G401 (cell line): Measurements from ENCODE around the gene TKT. TPM values are rescaled to one million over a fixed set of nuclear protein-coding genes. Genes with fewer than 3 reads are reported as not detected.
"Not testable (repeated sequence)": the region's sequence is repeated elsewhere in the genome, so short reads cannot be mapped to it uniquely, and the experiment has no call there.

Experiments
- DNase-seq: peaks from one replicate; pipeline ENCODE4 v3.0.0-alpha.2; 2015; ENCODE audit warnings: low spot score
- in situ Hi-C: cut with HindIII; loops from 2 replicates; pipeline ENCODE4 v1.10.0; 2016; ENCODE audit warnings: low sequenced_read_pairs, mixed read lengths
- total RNA-seq: library from RNA; depleted of rRNA; stranded (reverse); fragments of >200 nt; shearing (Covaris generic); gene quantifications from 2 replicates; pipeline ENCODE4 v1.2.3, GENCODE V29; 2014; rRNA removed

Gene TKT, protein sequence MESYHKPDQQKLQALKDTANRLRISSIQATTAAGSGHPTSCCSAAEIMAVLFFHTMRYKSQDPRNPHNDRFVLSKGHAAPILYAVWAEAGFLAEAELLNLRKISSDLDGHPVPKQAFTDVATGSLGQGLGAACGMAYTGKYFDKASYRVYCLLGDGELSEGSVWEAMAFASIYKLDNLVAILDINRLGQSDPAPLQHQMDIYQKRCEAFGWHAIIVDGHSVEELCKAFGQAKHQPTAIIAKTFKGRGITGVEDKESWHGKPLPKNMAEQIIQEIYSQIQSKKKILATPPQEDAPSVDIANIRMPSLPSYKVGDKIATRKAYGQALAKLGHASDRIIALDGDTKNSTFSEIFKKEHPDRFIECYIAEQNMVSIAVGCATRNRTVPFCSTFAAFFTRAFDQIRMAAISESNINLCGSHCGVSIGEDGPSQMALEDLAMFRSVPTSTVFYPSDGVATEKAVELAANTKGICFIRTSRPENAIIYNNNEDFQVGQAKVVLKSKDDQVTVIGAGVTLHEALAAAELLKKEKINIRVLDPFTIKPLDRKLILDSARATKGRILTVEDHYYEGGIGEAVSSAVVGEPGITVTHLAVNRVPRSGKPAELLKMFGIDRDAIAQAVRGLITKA
- 976 and 1,104 TPM in 2 replicates for total RNA-seq

DNA sequence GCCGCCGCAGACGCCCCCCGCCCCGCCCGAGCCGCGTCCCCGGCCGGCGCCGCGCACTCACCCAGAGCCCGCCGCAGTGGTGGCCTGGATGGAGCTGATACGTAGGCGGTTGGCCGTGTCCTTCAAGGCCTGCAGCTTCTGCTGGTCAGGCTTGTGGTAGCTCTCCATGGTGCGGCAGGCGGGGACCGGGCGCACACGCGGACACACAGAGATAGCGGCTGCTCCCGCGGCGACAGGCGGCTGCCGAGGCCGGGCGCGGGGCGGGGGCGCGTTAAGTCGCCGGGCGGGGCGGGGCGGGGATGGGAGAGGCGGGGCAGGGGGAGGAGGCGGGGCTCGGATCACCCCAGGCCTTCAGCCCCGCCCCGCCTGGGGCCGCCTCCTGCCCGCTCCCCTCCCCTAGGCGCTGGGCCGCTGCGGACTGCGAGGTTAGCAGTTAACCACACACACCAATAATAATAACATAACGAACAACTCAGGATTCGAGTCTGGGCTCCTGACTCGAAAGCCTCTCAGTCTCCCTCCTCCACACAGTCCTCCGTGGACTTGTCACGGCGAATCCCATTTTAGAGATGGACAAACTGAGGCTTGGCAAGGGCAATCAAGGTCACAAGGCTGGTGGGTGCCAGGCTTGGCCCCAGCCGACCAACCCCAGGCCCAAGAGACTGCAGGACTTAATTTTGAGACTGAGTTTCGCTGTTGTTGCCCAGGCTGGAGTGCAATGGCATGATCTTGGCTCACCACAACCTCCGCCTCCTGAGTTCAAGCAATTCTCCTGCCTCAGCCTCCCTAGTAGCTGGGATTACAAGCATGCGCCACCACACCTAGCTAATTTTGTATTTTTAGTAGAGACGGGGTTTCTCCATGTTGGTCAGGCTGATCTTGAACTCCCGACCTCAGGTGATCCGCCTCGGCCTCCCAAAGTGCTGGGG, at the start of gene TKT:
Gene TKT (minus strand): TSS at position 248 of the 929 bp plus-strand sequence. CDS start 80 bp downstream, at position 168.
- in situ Hi-C loops, result no loop called here

GRCh38 chr3:53303957-53304356, 48.1 kb upstream of the TKT start:
- peak; percentile 37 for DNase-seq
- in situ Hi-C loops, result no loop called here

More for the DNA sequence above, at the start of gene TKT:
- peak; percentile 86 for DNase-seq

- DNase-seq, result peak; percentile 76
- in situ Hi-C loops, result no loop called here
These were observed 47.7 kb upstream of the TKT start for GRCh38 chr3:53303549-53303948.

DNA sequence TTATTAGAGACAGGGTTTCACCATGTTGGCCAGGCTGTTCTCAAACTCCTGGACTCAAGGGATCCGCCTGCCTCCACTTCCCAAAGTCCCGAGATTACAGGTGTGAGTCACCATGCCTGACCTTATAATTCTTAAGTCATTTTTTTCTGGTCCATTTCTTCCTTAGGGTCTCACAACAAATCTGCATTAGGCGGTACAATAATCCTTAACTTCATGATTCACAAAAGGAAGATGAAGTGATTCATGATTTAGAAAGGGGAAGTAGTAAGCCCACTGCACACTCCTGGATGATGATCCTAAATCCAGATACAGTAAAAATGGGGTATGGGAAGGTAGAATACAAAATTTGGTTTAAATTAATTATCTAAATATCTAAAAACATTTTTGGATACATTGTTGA, 45.0 kb upstream of the TKT start:
- in situ Hi-C loops, result no loop called here
- DNase-seq, result no peak

GRCh38 chr3:53299611-53300023, 43.8 kb upstream of the TKT start:
- in situ Hi-C loops, result not testable (repeated sequence)
- peak; percentile 70 for DNase-seq

GRCh38 chr3:53295410-53295809, 39.6 kb upstream of the TKT start:
- no peak for DNase-seq
- in situ Hi-C loops, result no loop called here

DNA sequence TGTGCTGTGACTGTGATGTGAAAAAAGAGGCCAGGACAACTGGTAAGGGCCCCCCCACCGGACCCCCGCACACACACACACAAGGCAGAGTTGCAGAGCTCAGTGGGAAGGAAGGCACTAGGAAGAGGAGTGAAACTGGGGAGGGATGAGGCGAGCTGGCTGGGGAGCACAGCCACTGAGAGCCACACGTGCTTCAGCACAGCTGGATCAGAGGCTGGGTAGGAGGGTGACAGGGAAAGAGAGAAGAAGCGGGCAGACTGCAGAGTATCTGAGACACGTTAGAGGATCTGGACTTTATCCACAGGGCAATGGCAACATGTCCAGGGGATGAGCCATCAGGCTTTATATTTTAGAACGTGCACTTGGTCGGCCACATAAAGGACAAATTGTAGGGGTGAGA, 38.0 kb upstream of the TKT start:
- in situ Hi-C loops, result no loop called here
- no peak for DNase-seq

DNA sequence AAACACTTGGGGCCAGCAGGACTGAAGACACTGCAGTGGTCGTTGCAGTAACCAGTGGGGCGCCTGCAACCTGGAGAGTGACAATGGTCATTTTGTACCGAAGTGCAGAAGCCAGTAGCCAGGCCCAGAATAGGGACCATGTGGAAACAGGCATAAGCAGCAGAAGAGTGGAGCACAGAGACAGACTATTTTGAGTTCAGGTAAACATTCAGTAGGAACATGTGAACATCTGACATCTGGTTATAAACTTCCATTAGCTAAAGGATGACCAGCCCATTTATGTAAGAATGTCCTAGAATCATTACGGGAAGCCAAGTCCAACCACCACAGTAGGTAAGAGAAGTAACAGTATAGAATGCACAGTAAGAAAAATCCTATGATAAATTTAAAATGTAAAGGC, 32.4 kb upstream of the TKT start:
- DNase-seq, result no peak
- in situ Hi-C loops, result no loop called here

DNA sequence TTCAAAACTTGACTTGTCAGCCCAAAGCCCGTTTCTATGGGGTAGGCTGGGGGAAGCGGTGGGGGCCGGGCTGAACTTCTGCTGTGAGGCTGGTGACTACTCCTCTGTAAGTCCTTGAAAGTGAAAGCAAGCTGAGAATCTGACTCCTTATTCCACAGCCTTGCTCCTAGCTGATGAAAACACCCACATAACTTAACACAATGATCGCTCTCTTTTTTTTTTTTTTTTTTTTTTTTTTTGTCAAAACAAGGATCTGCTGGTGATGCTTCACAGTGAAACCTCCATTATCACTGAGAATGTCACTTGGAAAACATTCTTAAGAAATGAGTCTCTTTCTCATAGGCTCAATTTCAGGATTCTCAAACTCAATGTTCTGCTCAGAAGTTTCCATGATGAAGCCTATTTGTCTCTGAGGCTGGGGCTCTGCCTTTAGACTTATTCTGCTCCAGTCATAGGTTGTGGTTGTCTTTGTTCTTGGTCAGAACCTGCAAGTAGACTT, 31.4 kb upstream of the TKT start:
- in situ Hi-C loops, result no loop called here
- no peak for DNase-seq

DNA sequence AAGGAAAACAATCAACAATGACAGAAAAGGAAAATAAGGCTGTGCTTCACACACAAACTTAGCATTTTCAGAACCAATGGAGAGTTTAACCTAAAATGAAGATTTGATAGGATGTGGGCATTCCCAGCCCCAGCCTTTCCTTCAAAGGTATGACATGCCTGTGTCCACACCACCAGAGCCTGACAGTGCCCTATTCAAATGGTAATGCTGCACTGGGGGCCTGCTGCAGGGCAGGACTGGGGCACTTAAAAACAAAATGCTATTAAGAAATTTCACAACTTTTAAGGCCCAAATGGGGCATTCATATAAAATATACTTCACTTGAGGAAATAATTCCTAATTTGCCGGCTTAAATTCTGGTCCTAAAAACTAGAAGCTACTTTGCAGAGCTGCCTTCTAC, 30.9 kb upstream of the TKT start:
- DNase-seq, result no peak
- in situ Hi-C loops, result no loop called here

- no peak for DNase-seq
- in situ Hi-C loops, result no loop called here
These were observed 26.8 kb upstream of the TKT start for GRCh38 chr3:53282581-53282980.

DNA sequence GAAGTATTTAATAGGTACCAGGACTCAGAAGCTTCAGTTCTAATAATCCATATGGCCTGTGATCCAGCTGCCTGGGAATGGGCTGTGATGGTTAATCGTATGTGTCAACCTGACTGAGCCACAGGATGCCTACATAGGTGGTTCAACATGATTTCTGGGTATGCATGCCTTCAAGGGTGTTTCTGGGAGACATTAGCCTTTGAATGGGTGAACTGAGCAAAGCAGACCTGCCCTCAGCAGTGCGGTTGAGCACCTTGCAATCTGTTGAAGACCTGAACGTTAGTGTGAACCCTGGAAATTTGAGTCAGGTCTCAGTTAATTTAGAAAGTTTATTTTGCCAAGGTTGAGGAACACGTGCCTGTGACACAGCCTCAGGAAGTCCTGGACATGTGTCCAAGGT, 22.8 kb upstream of the TKT start:
- in situ Hi-C loops, result no loop called here
- no peak for DNase-seq

- in situ Hi-C loops, result no loop called here
- no peak for DNase-seq
These were observed 19.2 kb upstream of the TKT start for GRCh38 chr3:53274938-53275605.

- in situ Hi-C loops, result no loop called here
- no peak for DNase-seq
These were observed 17.4 kb upstream of the TKT start for GRCh38 chr3:53273146-53273670.

GRCh38 chr3:53269888-53270880, 14.4 kb upstream of the TKT start:
- in situ Hi-C loops, result no loop called here
- peak; percentile 65 for DNase-seq

GRCh38 chr3:53269193-53269592, 13.4 kb upstream of the TKT start:
- DNase-seq, in situ Hi-C loops: not testable (repeated sequence)

DNA sequence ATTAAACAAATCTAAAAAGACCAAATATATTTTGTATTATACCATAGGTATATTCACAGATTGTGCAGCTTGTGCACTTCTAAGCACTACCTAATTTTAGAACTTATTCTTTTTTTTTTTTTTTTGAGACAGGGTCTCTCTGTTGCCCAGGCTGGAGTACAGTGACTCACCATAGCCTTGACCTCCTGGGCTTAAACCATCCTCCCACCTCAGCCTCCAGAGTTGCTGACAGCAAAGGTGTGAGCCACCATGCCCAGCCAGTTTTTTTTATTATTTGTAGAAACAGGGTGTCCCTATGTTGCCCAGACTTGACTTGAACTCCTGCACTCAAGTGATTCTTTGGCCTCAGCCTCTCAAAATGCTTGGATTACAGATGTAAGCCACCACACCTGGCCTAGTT, 11.9 kb upstream of the TKT start:
- no peak for DNase-seq
- in situ Hi-C loops, result no loop called here

DNA sequence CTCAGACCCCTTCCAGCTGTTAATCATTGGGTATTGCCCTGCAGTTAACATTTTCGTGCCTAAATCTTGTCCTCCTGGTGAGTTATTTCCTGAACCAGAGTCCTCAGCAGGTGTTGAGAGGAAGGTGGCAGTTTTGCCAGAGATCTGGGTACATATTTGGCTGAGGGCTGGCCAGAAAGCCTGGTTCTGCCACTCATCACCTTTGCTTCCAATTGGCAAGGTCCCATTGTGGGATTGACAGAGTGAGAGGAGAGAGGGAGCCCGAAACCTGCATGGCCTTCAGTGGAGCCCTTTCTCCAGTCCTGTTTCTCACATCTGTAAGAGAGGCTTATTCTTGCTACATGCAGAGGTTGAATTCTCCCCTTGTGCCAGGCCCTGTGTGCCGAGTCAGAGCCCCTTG, 8.9 kb upstream of the TKT start:
- peak; percentile 88 for DNase-seq
- in situ Hi-C loops, result no loop called here
